Astrocyte (in vitro differentiated cells and primary cell): ENCODE data around the gene SSBP3. TPM values are rescaled to one million over a fixed set of nuclear protein-coding genes. Genes with fewer than 3 reads are reported as not detected.
A peak's percentile ranks its signal among the peaks of the same experiment; 100 is the strongest.

Source experiments
- DNase-seq: peaks from one replicate; pipeline ENCODE4 v3.0.0-alpha.2; 2010; ENCODE audit warnings: low read depth
- FAIRE-seq: peaks from 2 replicates; lab custom pipeline; 2011; peaks lifted over from hg19 to GRCh38; lab: Jason Lieb, UNC
- H2AFZ ChIP-seq: 2 replicates; pipeline ENCODE4 v1.6.0; 2012; ENCODE audit warnings: low read depth, low read length, inconsistent platforms
- H3K27ac ChIP-seq: 2 replicates; pipeline ENCODE4 v1.5.1; 2011; ENCODE audit warnings: low read depth, low read length, inconsistent platforms
- H3K27me3 ChIP-seq: 2 replicates; pipeline ENCODE4 v1.6.0; 2011; ENCODE audit warnings: low read length, inconsistent platforms; ENCODE audit not compliant: insufficient read depth
- H3K36me3 ChIP-seq: 2 replicates; pipeline ENCODE4 v1.5.1; 2011; ENCODE audit warnings: low read length, inconsistent platforms; ENCODE audit not compliant: insufficient read depth
- H3K4me1 ChIP-seq: 2 replicates; pipeline ENCODE4 v1.5.1; 2011; ENCODE audit warnings: low read length, inconsistent platforms; ENCODE audit not compliant: insufficient read depth
- H3K4me2 ChIP-seq: 2 replicates; pipeline ENCODE4 v1.6.0; 2012; ENCODE audit warnings: low read length, inconsistent platforms
- H3K4me3 ChIP-seq: 2 replicates; pipeline ENCODE4 v1.5.1; 2011; ENCODE audit warnings: low read depth, mild to moderate bottlenecking, low read length, inconsistent platforms; ENCODE audit not compliant: insufficient read depth
- H3K79me2 ChIP-seq: 2 replicates; pipeline ENCODE4 v1.6.0; 2012; ENCODE audit warnings: mild to moderate bottlenecking, low read length, inconsistent platforms; ENCODE audit not compliant: insufficient read depth
- H3K9ac ChIP-seq: 2 replicates; pipeline ENCODE4 v1.6.0; 2012; ENCODE audit warnings: mild to moderate bottlenecking, low read length, inconsistent platforms
- H3K9me3 ChIP-seq: 2 replicates; pipeline ENCODE4 v1.5.1; 2012; ENCODE audit warnings: low read depth, mild to moderate bottlenecking, low read length, inconsistent platforms; ENCODE audit not compliant: insufficient read depth
- H4K20me1 ChIP-seq: 2 replicates; pipeline ENCODE4 v1.6.0; 2012; ENCODE audit warnings: low read length, inconsistent platforms; ENCODE audit not compliant: insufficient read depth
- H3K27ac Mint-ChIP-seq: one replicate; pipeline ENCODE4 v1.8.0; 2021; ENCODE audit warnings: mild to moderate bottlenecking, mixed read lengths; ENCODE audit not compliant: unreplicated experiment
- H3K27me3 Mint-ChIP-seq: one replicate; pipeline ENCODE4 v1.8.0; 2021; ENCODE audit warnings: low read depth, mixed read lengths; ENCODE audit not compliant: unreplicated experiment
- H3K36me3 Mint-ChIP-seq: one replicate; pipeline ENCODE4 v1.8.0; 2021; ENCODE audit warnings: low read depth, mixed read lengths; ENCODE audit not compliant: unreplicated experiment
- H3K4me1 Mint-ChIP-seq: one replicate; pipeline ENCODE4 v1.8.0; 2021; ENCODE audit warnings: low read depth, mixed read lengths; ENCODE audit not compliant: unreplicated experiment
- H3K4me3 Mint-ChIP-seq: one replicate; pipeline ENCODE4 v1.8.0; 2021; ENCODE audit warnings: mild to moderate bottlenecking, moderate library complexity, mixed read lengths; ENCODE audit not compliant: unreplicated experiment
- H3K9me3 Mint-ChIP-seq: one replicate; pipeline ENCODE4 v1.8.0; 2021; ENCODE audit warnings: mild to moderate bottlenecking, mixed read lengths; ENCODE audit not compliant: unreplicated experiment
- CTCF ChIP-seq: IDR thresholded peaks from 2 replicates; pipeline ENCODE4 v1.5.1; 2011; ENCODE audit warnings: low read depth, mild to moderate bottlenecking, inconsistent platforms, low read length, moderate library complexity; ENCODE audit not compliant: insufficient read depth
- EZH2 ChIP-seq: IDR thresholded peaks from 2 replicates; pipeline ENCODE4 v1.6.1; 2012; ENCODE audit warnings: mild to moderate bottlenecking, low read length, inconsistent platforms; ENCODE audit not compliant: insufficient read depth
- total RNA-seq: library from RNA; stranded (reverse); gene quantifications from 2 replicates; pipeline ENCODE4 v1.2.1, GENCODE V29; 2021

Gene SSBP3
- total RNA-seq, 1 donor from 2014 or later: 89.8 TPM

- no peaks in the 10 kb centered on the region for H3K27me3 Mint-ChIP-seq
- H3K27ac Mint-ChIP-seq: peak overlapping the region; percentile 88
- Histone ChIP-seq H3K27me3 (no peaks in the 10 kb centered on the region), H3K4me1 (peaks cover 11% of the 10 kb centered on the region), H3K4me3 (no peak overlapping the region), H3K4me2 (no peak overlapping the region), H3K36me3 (no peaks in the 10 kb centered on the region), H4K20me1 (peaks cover 86% of the 10 kb centered on the region), H3K27ac (no peak overlapping the region), H3K9me3 (no peaks in the 10 kb centered on the region), H3K79me2 (peaks cover 56% of the 10 kb centered on the region), H2AFZ (no peak overlapping the region), H3K9ac (no peak overlapping the region)
- no peaks in the 10 kb centered on the region for H3K9me3 Mint-ChIP-seq
- peak overlapping the region; percentile 60 for H3K4me3 Mint-ChIP-seq
- H3K4me1 Mint-ChIP-seq: peaks cover 57% of the 10 kb centered on the region
- DNase-seq: no peak
- TF ChIP-seq CTCF (no peak), EZH2 (no peak)
- peaks cover 33% of the 10 kb centered on the region for H3K36me3 Mint-ChIP-seq
- FAIRE-seq: no peak
These were observed 27.9 kb downstream of the SSBP3 start for GRCh38 chr1:54378157-54378873.

GRCh38 chr1:54377040-54377691 is 29.0 kb downstream of the SSBP3 start:
- Histone ChIP-seq H3K27ac (no peak overlapping the region), H3K4me1 (peaks cover 11% of the 10 kb centered on the region), H2AFZ (no peak overlapping the region), H4K20me1 (peaks cover 90% of the 10 kb centered on the region), H3K4me3 (no peak overlapping the region), H3K4me2 (peak overlapping the region; percentile 11), H3K79me2 (peaks cover 61% of the 10 kb centered on the region), H3K9ac (no peak overlapping the region), H3K27me3 (no peaks in the 10 kb centered on the region), H3K9me3 (no peaks in the 10 kb centered on the region), H3K36me3 (no peaks in the 10 kb centered on the region)
- Mint-ChIP-seq H3K27ac (peak overlapping the region; percentile 79), H3K36me3 (peaks cover 32% of the 10 kb centered on the region), H3K4me3 (peak overlapping the region; percentile 54), H3K4me1 (peaks cover 61% of the 10 kb centered on the region), H3K9me3 (no peaks in the 10 kb centered on the region), H3K27me3 (no peaks in the 10 kb centered on the region)
- peak; percentile 57 for DNase-seq
- FAIRE-seq: no peak
- no peak for TF ChIP-seq EZH2
- no peak for TF ChIP-seq CTCF
